ENCODE measurements around the gene COLEC12.

COLEC12 gene

GRCh38 chr18:527146-527545 is 26.6 kb upstream of the COLEC12 start:
- no peak overlapping the region for H3K4me3 ChIP-seq (ENCODE audit: low read depth, low read length)
- TF ChIP-seq CTCF (conservative IDR thresholded peaks at IDR 0.05; ENCODE audit: low read depth, low read length), result no peak
- DNase-seq (ENCODE audit: low read depth), result peak; percentile 57

GRCh38 chr18:526681-527080 is 26.2 kb upstream of the COLEC12 start:
- TF ChIP-seq CTCF (conservative IDR thresholded peaks at IDR 0.05; ENCODE audit: low read depth, low read length), result no peak
- no peak overlapping the region for H3K4me3 ChIP-seq (ENCODE audit: low read depth, low read length)
- no peak for DNase-seq (ENCODE audit: low read depth)

- peak; percentile 30 for DNase-seq (ENCODE audit: low read depth)
- H3K4me3 ChIP-seq (ENCODE audit: low read depth, low read length), result no peak overlapping the region
- no peak for TF ChIP-seq CTCF (conservative IDR thresholded peaks at IDR 0.05; ENCODE audit: low read depth, low read length)
Measured at GRCh38 chr18:525036-525797, 24.7 kb upstream of the COLEC12 start.

GRCh38 chr18:524466-524865 is 24.0 kb upstream of the COLEC12 start:
- no peak overlapping the region for H3K4me3 ChIP-seq (ENCODE audit: low read depth, low read length)
- peak; percentile 73 for DNase-seq (ENCODE audit: low read depth)
- no peak for TF ChIP-seq CTCF (conservative IDR thresholded peaks at IDR 0.05; ENCODE audit: low read depth, low read length)

GRCh38 chr18:523561-523960 is 23.1 kb upstream of the COLEC12 start:
- H3K4me3 ChIP-seq (ENCODE audit: low read depth, low read length), result no peak overlapping the region
- TF ChIP-seq CTCF (conservative IDR thresholded peaks at IDR 0.05; ENCODE audit: low read depth, low read length), result no peak
- no peak for DNase-seq (ENCODE audit: low read depth)

- TF ChIP-seq CTCF (conservative IDR thresholded peaks at IDR 0.05; ENCODE audit: low read depth, low read length), result no peak
- peak; percentile 71 for DNase-seq (ENCODE audit: low read depth)
- no peak overlapping the region for H3K4me3 ChIP-seq (ENCODE audit: low read depth, low read length)
Measured at GRCh38 chr18:519019-519879, 18.7 kb upstream of the COLEC12 start.

All from choroid plexus epithelial cell (primary cell).